ENCODE measurements around the gene CBARP. TPM values are rescaled to one million over a fixed set of nuclear protein-coding genes. Genes with fewer than 3 reads are reported as not detected.
A peak's percentile ranks its signal among the peaks of the same experiment; 100 is the strongest.

CBARP gene
- total and polyA plus RNA-seq, 2 of the 13 experiments (the other 11 are each of a cell fraction or from before 2014, with no cell fraction given) = 1.2 to 1.4 TPM

DNA sequence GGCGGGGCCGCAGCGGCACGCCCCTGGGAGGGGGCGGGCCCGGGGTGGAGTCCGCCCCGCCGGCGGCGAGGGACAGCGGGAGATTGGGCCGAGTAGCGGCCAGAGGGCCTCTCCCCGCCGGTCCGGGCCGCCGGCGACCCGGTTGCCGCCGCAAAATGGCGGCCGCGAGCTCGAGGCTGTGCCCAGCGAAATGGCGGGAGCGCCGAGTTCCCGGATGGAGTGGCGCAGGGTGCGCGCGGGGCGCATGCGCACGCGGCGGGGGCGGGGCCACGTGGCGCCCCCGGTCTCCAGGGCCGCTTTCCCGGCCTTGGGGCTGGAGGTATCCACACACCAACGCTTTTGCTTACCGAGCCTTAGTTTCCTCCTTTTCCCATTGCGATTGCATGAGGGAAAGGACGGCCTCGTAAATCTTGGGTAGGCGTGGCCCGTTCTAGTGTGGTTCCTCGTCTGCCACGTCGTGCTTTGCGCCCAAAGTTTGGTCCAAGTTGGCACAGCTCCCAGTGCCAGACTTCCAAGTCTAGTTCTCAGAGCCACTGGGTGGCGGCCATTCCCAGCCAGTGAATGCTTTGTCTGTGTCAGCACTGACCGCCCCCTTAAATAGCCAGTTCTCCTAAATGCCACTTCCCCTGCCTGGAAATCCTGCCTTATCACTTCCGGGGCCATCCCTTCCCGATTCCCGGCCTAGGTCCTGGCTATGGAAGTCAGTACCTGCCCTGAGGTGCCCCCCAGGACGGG is 31.8 kb upstream of the CBARP start (continued):
- TF ChIP-seq ZBTB1 (CRISPR knock-in tag; IDR thresholded peaks at IDR 0.05; ENCODE audit: borderline replicate concordance) (no peak), ZNF773 (CRISPR knock-in tag; IDR thresholded peaks at IDR 0.05; ENCODE audit: borderline replicate concordance) (no peak), ZFP36L1 (CRISPR knock-in tag; IDR thresholded peaks at IDR 0.05) (no peak), ZNF878 (CRISPR knock-in tag; IDR thresholded peaks at IDR 0.05) (no peak), ZNF547 (CRISPR knock-in tag; IDR thresholded peaks at IDR 0.05) (no peak), SNAI1 (CRISPR knock-in tag; IDR thresholded peaks at IDR 0.05; ENCODE audit: borderline replicate concordance) (no peak), POLR2G (IDR thresholded peaks at IDR 0.05; ENCODE audit: low read depth, low read length) (peak; percentile 78), CBX5 (CRISPR knock-in tag; IDR thresholded peaks at IDR 0.05; ENCODE audit: borderline replicate concordance) (no peak), PPARG (CRISPR knock-in tag; conservative IDR thresholded peaks at IDR 0.05) (no peak), IKZF4 (CRISPR knock-in tag; IDR thresholded peaks at IDR 0.05; ENCODE audit: borderline replicate concordance, low read depth, not compliant biosample characterization) (peak; percentile 82), ZNF335 (CRISPR knock-in tag; IDR thresholded peaks at IDR 0.05) (no peak)
- TF ChIP-seq, protein P1, sequence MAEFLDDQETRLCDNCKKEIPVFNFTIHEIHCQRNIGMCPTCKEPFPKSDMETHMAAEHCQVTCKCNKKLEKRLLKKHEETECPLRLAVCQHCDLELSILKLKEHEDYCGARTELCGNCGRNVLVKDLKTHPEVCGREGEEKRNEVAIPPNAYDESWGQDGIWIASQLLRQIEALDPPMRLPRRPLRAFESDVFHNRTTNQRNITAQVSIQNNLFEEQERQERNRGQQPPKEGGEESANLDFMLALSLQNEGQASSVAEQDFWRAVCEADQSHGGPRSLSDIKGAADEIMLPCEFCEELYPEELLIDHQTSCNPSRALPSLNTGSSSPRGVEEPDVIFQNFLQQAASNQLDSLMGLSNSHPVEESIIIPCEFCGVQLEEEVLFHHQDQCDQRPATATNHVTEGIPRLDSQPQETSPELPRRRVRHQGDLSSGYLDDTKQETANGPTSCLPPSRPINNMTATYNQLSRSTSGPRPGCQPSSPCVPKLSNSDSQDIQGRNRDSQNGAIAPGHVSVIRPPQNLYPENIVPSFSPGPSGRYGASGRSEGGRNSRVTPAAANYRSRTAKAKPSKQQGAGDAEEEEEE (CRISPR knock-in tag; IDR thresholded peaks at IDR 0.05; ENCODE audit: borderline replicate concordance) = no peak
- TF ChIP-seq, protein P2, sequence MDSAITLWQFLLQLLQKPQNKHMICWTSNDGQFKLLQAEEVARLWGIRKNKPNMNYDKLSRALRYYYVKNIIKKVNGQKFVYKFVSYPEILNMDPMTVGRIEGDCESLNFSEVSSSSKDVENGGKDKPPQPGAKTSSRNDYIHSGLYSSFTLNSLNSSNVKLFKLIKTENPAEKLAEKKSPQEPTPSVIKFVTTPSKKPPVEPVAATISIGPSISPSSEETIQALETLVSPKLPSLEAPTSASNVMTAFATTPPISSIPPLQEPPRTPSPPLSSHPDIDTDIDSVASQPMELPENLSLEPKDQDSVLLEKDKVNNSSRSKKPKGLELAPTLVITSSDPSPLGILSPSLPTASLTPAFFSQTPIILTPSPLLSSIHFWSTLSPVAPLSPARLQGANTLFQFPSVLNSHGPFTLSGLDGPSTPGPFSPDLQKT (CRISPR knock-in tag; IDR thresholded peaks at IDR 0.05; ENCODE audit: borderline replicate concordance) = no peak
- TF ChIP-seq, protein P3, sequence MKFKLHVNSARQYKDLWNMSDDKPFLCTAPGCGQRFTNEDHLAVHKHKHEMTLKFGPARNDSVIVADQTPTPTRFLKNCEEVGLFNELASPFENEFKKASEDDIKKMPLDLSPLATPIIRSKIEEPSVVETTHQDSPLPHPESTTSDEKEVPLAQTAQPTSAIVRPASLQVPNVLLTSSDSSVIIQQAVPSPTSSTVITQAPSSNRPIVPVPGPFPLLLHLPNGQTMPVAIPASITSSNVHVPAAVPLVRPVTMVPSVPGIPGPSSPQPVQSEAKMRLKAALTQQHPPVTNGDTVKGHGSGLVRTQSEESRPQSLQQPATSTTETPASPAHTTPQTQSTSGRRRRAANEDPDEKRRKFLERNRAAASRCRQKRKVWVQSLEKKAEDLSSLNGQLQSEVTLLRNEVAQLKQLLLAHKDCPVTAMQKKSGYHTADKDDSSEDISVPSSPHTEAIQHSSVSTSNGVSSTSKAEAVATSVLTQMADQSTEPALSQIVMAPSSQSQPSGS (CRISPR knock-in tag; IDR thresholded peaks at IDR 0.05) = no peak
- TF ChIP-seq, protein P4, sequence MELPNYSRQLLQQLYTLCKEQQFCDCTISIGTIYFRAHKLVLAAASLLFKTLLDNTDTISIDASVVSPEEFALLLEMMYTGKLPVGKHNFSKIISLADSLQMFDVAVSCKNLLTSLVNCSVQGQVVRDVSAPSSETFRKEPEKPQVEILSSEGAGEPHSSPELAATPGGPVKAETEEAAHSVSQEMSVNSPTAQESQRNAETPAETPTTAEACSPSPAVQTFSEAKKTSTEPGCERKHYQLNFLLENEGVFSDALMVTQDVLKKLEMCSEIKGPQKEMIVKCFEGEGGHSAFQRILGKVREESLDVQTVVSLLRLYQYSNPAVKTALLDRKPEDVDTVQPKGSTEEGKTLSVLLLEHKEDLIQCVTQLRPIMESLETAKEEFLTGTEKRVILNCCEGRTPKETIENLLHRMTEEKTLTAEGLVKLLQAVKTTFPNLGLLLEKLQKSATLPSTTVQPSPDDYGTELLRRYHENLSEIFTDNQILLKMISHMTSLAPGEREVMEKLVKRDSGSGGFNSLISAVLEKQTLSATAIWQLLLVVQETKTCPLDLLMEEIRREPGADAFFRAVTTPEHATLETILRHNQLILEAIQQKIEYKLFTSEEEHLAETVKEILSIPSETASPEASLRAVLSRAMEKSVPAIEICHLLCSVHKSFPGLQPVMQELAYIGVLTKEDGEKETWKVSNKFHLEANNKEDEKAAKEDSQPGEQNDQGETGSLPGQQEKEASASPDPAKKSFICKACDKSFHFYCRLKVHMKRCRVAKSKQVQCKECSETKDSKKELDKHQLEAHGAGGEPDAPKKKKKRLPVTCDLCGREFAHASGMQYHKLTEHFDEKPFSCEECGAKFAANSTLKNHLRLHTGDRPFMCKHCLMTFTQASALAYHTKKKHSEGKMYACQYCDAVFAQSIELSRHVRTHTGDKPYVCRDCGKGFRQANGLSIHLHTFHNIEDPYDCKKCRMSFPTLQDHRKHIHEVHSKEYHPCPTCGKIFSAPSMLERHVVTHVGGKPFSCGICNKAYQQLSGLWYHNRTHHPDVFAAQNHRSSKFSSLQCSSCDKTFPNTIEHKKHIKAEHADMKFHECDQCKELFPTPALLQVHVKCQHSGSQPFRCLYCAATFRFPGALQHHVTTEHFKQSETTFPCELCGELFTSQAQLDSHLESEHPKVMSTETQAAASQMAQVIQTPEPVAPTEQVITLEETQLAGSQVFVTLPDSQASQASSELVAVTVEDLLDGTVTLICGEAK (IDR thresholded peaks at IDR 0.05) = no peak
- TF ChIP-seq, protein P4 (CRISPR knock-in tag; IDR thresholded peaks at IDR 0.05) = no peak
